ENCODE results near the gene TNNT3. TPM values are rescaled to one million over a fixed set of nuclear protein-coding genes. Genes with fewer than 3 reads are reported as not detected.

TNNT3 gene
- polyA plus RNA-seq, 2 donors, result 1.7 to 7.1 TPM

DNA sequence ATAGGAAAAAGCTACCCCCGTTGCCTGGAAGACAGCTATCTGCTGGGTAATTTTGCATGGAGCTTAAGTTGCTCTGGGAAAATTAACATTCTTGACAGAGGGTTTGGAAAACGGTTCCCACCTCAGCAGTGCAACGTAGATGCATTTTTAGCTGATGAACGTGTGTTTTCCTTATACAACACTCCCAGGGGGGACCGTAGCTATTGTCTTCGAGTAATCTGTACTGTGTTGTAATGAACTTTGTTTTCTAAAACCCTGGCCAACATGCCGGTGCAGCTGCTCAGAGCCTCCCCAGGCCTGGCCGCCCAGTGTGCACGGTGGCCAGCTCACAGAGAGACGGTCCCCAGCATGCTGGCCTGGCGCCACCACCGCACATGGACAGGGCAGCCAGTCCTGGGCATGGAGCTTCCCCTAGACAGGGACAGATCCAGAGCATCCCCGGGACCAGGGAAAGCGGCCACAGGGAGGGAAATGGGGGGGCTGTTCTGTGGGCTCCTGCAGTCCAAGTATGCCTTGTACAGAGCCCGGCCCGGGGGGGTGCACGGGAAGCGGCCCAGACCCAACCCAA lies 2.2 kb downstream of the TNNT3 start:
- Histone ChIP-seq H3K36me3 (ENCODE audit: control insufficient read depth in 2 of 2, insufficient read depth in 2 of 2, low read length in 1 of 2) (no peaks in the 10 kb centered on the region), H3K27ac (ENCODE audit: low read depth in 2 of 2, low read length in 1 of 2) (no peak overlapping the region), H3K27me3 (ENCODE audit: control insufficient read depth in 1 of 2, insufficient read depth in 2 of 2, low read length in 2 of 2) (no peaks in the 10 kb centered on the region), H3K4me3 (ENCODE audit: low read depth in 1 of 2, low read length in 2 of 2) (no peak overlapping the region), H3K4me1 (ENCODE audit: control insufficient read depth in 2 of 2, insufficient read depth in 2 of 2, low read length in 1 of 2) (peaks cover 4 to 24% of the 10 kb centered on the region in 2 donors), H3K9me3 (ENCODE audit: control insufficient read depth in 2 of 2, insufficient read depth in 1 of 2, low read depth in 1 of 2, low read length in 1 of 2) (no peaks in the 10 kb centered on the region)
- WGBS, 2 donors, result 53 to 59% methylated on average over 18 of the region's 18 CpGs

DNA sequence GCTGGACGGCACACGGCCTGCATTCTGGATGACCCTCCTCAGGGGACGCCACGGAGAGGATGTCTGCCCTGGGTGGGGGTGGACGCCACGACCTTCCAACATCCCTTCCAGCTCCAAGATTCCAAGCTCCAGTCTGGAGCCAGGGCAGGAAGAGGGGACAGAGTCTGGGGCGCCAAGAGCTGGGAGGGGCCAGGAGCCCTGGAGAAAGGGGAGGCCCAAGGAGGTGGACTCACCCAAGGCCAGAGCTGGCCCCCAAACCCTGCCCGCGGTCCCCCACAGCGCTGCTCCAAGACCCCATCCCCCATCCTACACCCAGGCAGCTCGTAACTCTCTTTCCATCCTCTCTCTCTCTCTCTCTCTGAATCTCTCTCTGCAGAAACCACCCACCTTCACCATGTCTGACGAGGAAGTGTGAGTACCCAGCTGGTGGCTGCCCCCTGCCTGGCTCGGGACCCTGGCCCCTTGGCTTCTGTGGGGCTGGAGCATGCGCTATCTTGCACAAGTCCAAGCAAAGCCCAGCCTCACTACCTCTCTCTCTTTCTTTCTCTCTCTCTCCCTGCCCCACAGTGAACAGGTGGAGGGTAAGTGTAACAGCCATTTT lies 3.1 kb downstream of the TNNT3 start:
- no peak overlapping the region for H3K4me3 ChIP-seq (ENCODE audit: low read depth in 1 of 2, low read length in 2 of 2)
- no peaks in the 10 kb centered on the region for H3K27me3 ChIP-seq (ENCODE audit: control insufficient read depth in 1 of 2, insufficient read depth in 2 of 2, low read length in 2 of 2)
- no peak overlapping the region for H3K27ac ChIP-seq (ENCODE audit: low read depth in 2 of 2, low read length in 1 of 2)
- H3K9me3 ChIP-seq (ENCODE audit: control insufficient read depth in 2 of 2, insufficient read depth in 1 of 2, low read depth in 1 of 2, low read length in 1 of 2), result no peaks in the 10 kb centered on the region
- H3K36me3 ChIP-seq (ENCODE audit: control insufficient read depth in 2 of 2, insufficient read depth in 2 of 2, low read length in 1 of 2), result no peaks in the 10 kb centered on the region
- peaks cover 9 to 33% of the 10 kb centered on the region in 2 donors for H3K4me1 ChIP-seq (ENCODE audit: control insufficient read depth in 2 of 2, insufficient read depth in 2 of 2, low read length in 1 of 2)
- 69 to 75% methylated on average over 14 of the region's 14 CpGs for WGBS, 2 donors

DNA sequence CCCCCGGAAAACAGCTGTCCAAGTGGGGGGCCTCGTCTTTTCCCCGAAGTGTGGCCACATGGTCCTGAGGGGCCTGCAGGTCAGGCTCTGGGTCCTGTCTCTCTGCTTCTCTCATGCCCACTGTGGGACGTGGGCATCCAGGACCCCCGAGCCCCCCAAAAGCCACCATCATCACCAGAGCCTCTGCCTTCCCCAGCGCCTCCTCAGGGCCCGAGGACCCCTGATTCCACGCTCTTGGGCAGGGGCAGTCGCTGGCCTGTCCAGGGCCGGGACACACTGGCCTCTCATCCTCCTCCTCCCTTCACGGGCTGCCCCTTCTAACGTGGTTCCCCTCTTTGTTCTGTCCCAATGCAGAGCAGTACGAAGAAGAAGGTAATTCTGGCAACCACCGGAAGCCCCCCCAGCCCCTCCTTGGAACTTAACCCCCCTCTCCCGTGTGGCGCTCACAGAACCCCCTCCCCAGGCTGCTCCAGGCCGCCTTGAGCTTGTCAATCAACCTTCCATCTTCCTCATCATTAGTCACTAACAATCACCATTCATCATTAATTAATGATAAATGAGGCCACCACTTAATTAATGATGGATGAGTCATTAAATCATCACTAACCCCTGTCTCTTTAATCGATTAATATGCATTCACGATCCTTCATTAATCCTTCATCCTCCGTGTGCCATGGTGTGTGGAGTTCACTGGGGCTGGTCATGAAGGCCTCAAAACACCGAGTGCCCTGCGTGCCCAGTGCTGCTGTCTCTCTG lies 3.9 kb downstream of the TNNT3 start:
- Histone ChIP-seq H3K27ac (ENCODE audit: low read depth in 2 of 2, low read length in 1 of 2) (no peak overlapping the region), H3K27me3 (ENCODE audit: control insufficient read depth in 1 of 2, insufficient read depth in 2 of 2, low read length in 2 of 2) (no peaks in the 10 kb centered on the region), H3K4me1 (ENCODE audit: control insufficient read depth in 2 of 2, insufficient read depth in 2 of 2, low read length in 1 of 2) (peaks cover 10 to 37% of the 10 kb centered on the region in 2 donors)

DNA sequence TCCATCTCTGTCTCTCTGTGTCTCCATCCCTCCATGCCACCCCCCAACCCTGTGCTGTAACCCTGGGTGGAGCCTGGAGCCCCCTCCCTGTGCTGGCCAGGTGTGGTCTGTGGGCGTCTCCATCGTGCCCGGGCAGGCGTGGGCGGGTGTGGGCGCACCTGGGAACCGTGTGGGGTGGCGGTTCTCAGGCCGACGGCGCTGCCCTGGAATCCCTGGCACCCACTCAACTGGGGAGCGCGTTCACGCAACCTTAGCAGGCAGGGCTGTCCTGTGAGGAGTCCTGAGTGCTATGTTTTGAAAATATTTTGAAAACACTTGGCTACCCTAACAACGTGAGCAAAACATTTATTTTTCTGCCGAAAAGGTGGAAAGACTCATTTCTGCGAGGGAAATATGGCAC lies 4.7 kb downstream of the TNNT3 start:
- H3K9me3 ChIP-seq (ENCODE audit: control insufficient read depth in 2 of 2, insufficient read depth in 1 of 2, low read depth in 1 of 2, low read length in 1 of 2), result no peaks in the 10 kb centered on the region

More for the DNA sequence above, 3.9 kb downstream of the TNNT3 start:
- no peak overlapping the region for H3K4me3 ChIP-seq (ENCODE audit: low read depth in 1 of 2, low read length in 2 of 2)
- no peaks in the 10 kb centered on the region for H3K9me3 ChIP-seq (ENCODE audit: control insufficient read depth in 2 of 2, insufficient read depth in 1 of 2, low read depth in 1 of 2, low read length in 1 of 2)
- WGBS, 2 donors, result 81 to 85% methylated on average over 22 of the region's 22 CpGs
- no peaks in the 10 kb centered on the region for H3K36me3 ChIP-seq (ENCODE audit: control insufficient read depth in 2 of 2, insufficient read depth in 2 of 2, low read length in 1 of 2)

DNA sequence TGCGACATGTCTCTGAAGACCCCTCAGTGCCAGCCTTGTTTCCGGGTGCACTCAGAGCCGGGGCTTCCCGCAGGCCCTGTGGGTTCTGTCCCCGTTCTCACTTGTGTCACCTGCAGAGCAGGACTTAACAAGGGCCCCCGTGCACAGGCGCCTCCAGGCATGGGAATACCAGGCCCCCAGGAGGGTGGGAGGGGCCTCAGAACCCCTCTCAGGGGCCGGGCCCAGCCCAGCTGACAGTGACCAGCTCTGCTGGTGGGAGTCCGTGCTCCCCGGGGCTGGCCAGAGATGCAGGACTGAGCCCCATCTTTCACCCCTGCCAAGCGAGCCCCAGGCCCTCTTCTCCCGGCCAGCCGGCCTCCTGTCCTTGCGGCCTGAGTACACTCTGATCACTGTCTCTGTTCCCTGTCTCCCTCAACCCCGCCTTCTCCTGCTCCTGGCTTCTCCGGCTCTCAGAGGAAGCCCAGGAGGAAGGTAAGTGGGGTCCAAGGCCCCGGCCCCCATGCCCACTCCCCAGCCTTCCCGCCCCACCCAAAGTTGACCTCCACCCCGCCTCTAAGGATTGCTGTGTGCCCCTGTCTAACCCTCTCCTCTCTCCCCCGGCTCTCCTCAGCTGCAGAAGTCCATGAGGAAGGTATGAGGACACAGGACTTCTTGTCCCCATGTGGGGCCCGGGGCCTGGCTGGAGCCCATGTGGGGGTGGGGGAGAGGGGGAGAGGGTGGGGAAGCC lies 5.3 kb downstream of the TNNT3 start:
- 75 to 76% methylated on average over 21 of the region's 21 CpGs for WGBS, 2 donors
- Histone ChIP-seq H3K27ac (ENCODE audit: low read depth in 2 of 2, low read length in 1 of 2) (peak overlapping the region in 1 of 2 donors; percentile 42), H3K9me3 (ENCODE audit: control insufficient read depth in 2 of 2, insufficient read depth in 1 of 2, low read depth in 1 of 2, low read length in 1 of 2) (no peaks in the 10 kb centered on the region), H3K27me3 (ENCODE audit: control insufficient read depth in 1 of 2, insufficient read depth in 2 of 2, low read length in 2 of 2) (no peaks in the 10 kb centered on the region), H3K36me3 (ENCODE audit: control insufficient read depth in 2 of 2, insufficient read depth in 2 of 2, low read length in 1 of 2) (no peaks in the 10 kb centered on the region), H3K4me3 (ENCODE audit: low read depth in 1 of 2, low read length in 2 of 2) (no peak overlapping the region), H3K4me1 (ENCODE audit: control insufficient read depth in 2 of 2, insufficient read depth in 2 of 2, low read length in 1 of 2) (peaks cover 10 to 37% of the 10 kb centered on the region in 2 donors)

More for the DNA sequence above, 4.7 kb downstream of the TNNT3 start:
- Histone ChIP-seq H3K4me1 (ENCODE audit: control insufficient read depth in 2 of 2, insufficient read depth in 2 of 2, low read length in 1 of 2) (peaks cover 10 to 37% of the 10 kb centered on the region in 2 donors), H3K27ac (ENCODE audit: low read depth in 2 of 2, low read length in 1 of 2) (peak overlapping the region in 1 of 2 donors; percentile 42), H3K4me3 (ENCODE audit: low read depth in 1 of 2, low read length in 2 of 2) (no peak overlapping the region), H3K36me3 (ENCODE audit: control insufficient read depth in 2 of 2, insufficient read depth in 2 of 2, low read length in 1 of 2) (no peaks in the 10 kb centered on the region), H3K27me3 (ENCODE audit: control insufficient read depth in 1 of 2, insufficient read depth in 2 of 2, low read length in 2 of 2) (no peaks in the 10 kb centered on the region)
- 50 to 55% methylated on average over 17 of the region's 17 CpGs for WGBS, 2 donors

DNA sequence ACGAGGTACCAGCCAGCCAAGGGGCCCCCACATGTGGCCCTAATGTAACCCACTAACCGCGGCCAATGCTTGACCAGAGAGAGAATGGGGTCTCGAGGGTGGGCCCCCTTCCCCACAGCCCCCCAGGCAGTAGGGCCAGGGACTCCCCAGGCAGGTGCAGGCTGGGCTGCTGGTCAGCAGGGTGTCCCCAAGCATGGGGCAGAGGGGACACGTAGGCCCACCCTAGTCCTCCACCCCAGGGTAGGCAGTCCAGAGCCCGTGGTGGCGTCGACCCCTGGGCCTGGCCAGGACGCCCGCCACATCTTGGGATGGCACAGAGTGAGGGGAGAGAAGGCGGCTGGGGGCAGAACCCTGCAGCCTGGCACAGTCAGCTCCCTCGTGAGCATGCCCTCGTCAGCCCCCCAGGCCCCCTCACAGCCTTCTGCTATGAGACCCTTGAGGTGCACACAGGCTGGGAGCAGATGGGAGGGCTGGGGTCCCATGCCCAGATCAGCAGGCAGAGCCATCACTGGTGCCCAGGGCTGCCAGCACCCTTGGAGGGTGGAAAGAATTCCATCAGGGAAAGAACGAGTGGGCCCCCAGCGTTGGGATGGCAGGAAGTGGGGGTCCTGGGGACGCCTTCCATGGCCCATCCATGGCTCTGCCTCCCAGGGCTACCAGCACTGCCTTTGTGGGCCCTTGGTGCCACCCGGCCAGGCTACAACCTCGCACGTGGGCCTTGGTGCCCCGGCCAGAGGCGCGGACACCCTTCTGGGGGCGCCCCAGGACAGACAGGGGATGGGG lies 6.1 kb downstream of the TNNT3 start:
- H3K9me3 ChIP-seq (ENCODE audit: control insufficient read depth in 2 of 2, insufficient read depth in 1 of 2, low read depth in 1 of 2, low read length in 1 of 2), result no peaks in the 10 kb centered on the region
- 91 to 93% methylated on average over 17 to 23 of the region's 23 CpGs for WGBS, 2 donors
- H3K36me3 ChIP-seq (ENCODE audit: control insufficient read depth in 2 of 2, insufficient read depth in 2 of 2, low read length in 1 of 2), result no peaks in the 10 kb centered on the region
- H3K27me3 ChIP-seq (ENCODE audit: control insufficient read depth in 1 of 2, insufficient read depth in 2 of 2, low read length in 2 of 2), result no peaks in the 10 kb centered on the region
- no peak overlapping the region for H3K4me3 ChIP-seq (ENCODE audit: low read depth in 1 of 2, low read length in 2 of 2)
- peaks cover 10 to 37% of the 10 kb centered on the region in 2 donors for H3K4me1 ChIP-seq (ENCODE audit: control insufficient read depth in 2 of 2, insufficient read depth in 2 of 2, low read length in 1 of 2)
- H3K27ac ChIP-seq (ENCODE audit: low read depth in 2 of 2, low read length in 1 of 2), result no peak overlapping the region

DNA sequence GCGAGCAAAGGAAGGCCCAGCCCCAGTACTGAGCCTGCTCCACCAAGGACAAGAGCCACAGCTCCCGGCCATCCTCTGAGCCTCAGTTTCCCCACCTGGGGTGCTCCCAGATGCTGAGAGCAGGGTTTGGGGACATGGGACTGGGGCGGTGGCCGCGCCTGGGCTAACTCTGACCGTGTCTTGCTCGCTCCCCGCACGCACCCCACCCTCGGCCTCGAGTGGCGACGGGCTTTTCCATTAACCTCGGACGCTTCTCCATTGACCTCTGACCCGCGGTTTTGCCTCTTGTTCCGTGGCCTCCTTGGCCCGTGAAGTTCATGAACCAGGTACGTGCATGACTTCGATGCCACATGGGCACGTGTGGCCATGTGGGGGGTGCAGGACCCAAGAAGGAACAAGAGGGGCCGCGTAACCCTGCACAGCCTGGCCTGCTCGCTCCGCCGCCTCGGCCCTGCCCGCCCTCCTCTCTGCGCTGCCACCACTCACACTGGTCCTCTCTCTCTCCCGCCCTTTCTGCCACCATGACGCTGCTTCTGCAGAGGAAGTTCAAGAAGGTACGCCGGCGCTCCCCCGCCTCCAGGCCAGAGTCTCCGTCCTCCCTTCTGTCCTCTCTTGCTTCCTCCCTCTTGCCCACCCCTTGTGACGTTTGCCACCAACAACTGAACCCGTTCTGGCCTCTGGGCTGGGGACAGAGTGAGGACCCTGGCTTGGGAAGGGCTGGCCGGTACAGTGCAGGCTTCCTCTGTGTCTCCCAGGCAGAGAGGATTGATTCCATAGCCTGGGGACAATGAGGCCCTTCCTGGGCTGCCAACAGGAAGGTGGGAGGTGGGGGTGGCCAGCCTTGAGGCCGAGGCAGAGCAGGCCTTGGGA lies 6.9 kb downstream of the TNNT3 start:
- Histone ChIP-seq H3K27ac (ENCODE audit: low read depth in 2 of 2, low read length in 1 of 2) (no peak overlapping the region), H3K9me3 (ENCODE audit: control insufficient read depth in 2 of 2, insufficient read depth in 1 of 2, low read depth in 1 of 2, low read length in 1 of 2) (no peaks in the 10 kb centered on the region), H3K27me3 (ENCODE audit: control insufficient read depth in 1 of 2, insufficient read depth in 2 of 2, low read length in 2 of 2) (no peaks in the 10 kb centered on the region), H3K36me3 (ENCODE audit: control insufficient read depth in 2 of 2, insufficient read depth in 2 of 2, low read length in 1 of 2) (no peaks in the 10 kb centered on the region), H3K4me3 (ENCODE audit: low read depth in 1 of 2, low read length in 2 of 2) (no peak overlapping the region), H3K4me1 (ENCODE audit: control insufficient read depth in 2 of 2, insufficient read depth in 2 of 2, low read length in 1 of 2) (peaks cover 10 to 30% of the 10 kb centered on the region in 2 donors)
- WGBS, 2 donors, result 85 to 91% methylated on average over 39 to 41 of the region's 41 CpGs

DNA sequence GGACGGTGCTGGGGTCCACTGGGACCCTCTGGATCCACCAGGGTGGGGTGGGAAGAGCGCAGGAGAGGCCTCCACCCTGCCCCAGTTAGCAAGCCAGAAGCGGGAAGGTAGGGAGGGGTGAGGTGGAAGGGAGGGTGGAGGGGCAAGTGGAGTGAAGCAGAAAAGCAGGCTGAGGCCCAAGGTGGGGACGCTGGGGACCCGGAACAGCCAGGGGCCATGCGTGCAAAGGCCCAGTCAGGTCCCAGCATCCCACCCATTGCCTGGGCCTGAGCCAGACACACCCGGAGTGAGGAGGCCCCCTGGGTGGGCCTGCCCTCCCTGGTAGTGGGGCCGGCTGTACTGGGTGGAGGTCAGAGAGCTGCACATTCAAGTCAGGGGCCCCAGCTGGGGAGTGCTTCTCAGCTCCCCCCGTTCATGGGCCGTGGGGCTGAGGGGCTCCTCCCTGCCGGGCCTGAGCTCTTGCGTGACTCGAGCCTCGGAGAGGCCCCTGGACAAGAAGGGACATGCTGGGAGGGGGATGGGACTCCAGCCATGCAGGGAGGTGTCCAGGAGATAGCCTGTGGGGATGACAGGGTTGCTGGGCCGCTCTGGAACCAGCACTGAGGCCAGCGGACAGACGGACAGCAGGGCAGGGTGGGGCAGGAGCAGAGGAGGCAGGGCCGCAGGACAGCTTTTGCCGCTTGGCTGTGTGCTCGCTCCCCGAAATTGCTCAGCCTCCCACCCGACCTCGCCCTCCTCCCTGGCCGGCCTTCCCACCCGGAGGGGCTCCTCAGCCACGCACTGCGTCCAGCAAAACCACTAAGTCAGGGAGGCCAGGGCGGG lies 7.7 kb downstream of the TNNT3 start:
- no peak overlapping the region for H3K4me3 ChIP-seq (ENCODE audit: low read depth in 1 of 2, low read length in 2 of 2)
- H3K27ac ChIP-seq (ENCODE audit: low read depth in 2 of 2, low read length in 1 of 2), result no peak overlapping the region
- WGBS, 2 donors, result 52 to 66% methylated on average over 26 to 28 of the region's 28 CpGs
- peaks cover 10 to 30% of the 10 kb centered on the region in 2 donors for H3K4me1 ChIP-seq (ENCODE audit: control insufficient read depth in 2 of 2, insufficient read depth in 2 of 2, low read length in 1 of 2)
- H3K27me3 ChIP-seq (ENCODE audit: control insufficient read depth in 1 of 2, insufficient read depth in 2 of 2, low read length in 2 of 2), result no peaks in the 10 kb centered on the region
- no peaks in the 10 kb centered on the region for H3K9me3 ChIP-seq (ENCODE audit: control insufficient read depth in 2 of 2, insufficient read depth in 1 of 2, low read depth in 1 of 2, low read length in 1 of 2)
- H3K36me3 ChIP-seq (ENCODE audit: control insufficient read depth in 2 of 2, insufficient read depth in 2 of 2, low read length in 1 of 2), result no peaks in the 10 kb centered on the region

Data from esophagus (tissue), 2 donors.